Measurements from ENCODE around the gene SPP2.

The SPP2 gene

GRCh38 chr2:234081970-234082822, 31.7 kb downstream of the SPP2 start:
- Histone ChIP-seq H3K36me3 (replicated peaks) (no peaks in the 10 kb centered on the region), H3K27me3 (replicated peaks) (peaks cover 2% of the 10 kb centered on the region), H3K27ac (no peak overlapping the region), H3K4me3 (ENCODE audit: low read depth, low read length) (no peak overlapping the region)
- in situ Hi-C loops (cut with HindIII; ENCODE audit: low pct_ligation_motif_present, low sequenced_read_pairs) = no loop called here
- TF ChIP-seq, protein P1, sequence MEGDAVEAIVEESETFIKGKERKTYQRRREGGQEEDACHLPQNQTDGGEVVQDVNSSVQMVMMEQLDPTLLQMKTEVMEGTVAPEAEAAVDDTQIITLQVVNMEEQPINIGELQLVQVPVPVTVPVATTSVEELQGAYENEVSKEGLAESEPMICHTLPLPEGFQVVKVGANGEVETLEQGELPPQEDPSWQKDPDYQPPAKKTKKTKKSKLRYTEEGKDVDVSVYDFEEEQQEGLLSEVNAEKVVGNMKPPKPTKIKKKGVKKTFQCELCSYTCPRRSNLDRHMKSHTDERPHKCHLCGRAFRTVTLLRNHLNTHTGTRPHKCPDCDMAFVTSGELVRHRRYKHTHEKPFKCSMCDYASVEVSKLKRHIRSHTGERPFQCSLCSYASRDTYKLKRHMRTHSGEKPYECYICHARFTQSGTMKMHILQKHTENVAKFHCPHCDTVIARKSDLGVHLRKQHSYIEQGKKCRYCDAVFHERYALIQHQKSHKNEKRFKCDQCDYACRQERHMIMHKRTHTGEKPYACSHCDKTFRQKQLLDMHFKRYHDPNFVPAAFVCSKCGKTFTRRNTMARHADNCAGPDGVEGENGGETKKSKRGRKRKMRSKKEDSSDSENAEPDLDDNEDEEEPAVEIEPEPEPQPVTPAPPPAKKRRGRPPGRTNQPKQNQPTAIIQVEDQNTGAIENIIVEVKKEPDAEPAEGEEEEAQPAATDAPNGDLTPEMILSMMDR (IDR thresholded peaks at IDR 0.05; ENCODE audit: low read depth, low read length, missing control alignments) = no peak
- no peak for DNase-seq

GRCh38 chr2:234083572-234084348, 33.3 kb downstream of the SPP2 start:
- H3K27ac ChIP-seq = no peak overlapping the region
- TF ChIP-seq, protein P1 (IDR thresholded peaks at IDR 0.05; ENCODE audit: low read depth, low read length, missing control alignments) = no peak
- in situ Hi-C loops (cut with HindIII; ENCODE audit: low pct_ligation_motif_present, low sequenced_read_pairs) = no loop called here
- H3K36me3 ChIP-seq (replicated peaks) = no peaks in the 10 kb centered on the region
- peaks cover 2% of the 10 kb centered on the region for H3K27me3 ChIP-seq (replicated peaks)
- no peak for DNase-seq
- no peak overlapping the region for H3K4me3 ChIP-seq (ENCODE audit: low read depth, low read length)

DNA sequence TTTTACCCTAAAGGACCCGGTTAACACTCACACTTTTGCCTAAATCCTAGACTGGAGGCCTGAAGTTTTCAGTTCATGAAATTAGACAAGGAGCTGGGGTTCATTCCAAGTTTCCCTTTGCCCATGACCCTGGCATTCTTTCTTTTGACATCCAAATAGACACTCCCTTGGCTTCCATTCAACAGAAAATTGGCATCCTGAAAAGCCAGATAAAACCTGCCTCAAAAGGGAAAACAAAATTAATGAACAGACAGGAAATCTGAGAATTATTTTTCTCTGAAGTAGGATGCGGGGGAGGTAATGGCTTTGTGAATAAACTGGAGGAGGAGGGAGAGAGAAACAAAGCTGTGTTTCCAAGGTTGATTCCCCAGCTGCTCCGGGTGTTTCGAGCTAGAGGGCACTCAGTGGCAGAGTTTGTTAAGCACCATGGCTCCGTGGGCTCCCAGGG, 41.0 kb downstream of the SPP2 start:
- no peak overlapping the region for H3K27ac ChIP-seq
- in situ Hi-C loops (cut with HindIII; ENCODE audit: low pct_ligation_motif_present, low sequenced_read_pairs) = no loop called here
- H3K27me3 ChIP-seq (replicated peaks) = no peaks in the 10 kb centered on the region
- H3K36me3 ChIP-seq (replicated peaks) = no peaks in the 10 kb centered on the region
- H3K4me3 ChIP-seq (ENCODE audit: low read depth, low read length) = no peak overlapping the region
- TF ChIP-seq, protein P1 (IDR thresholded peaks at IDR 0.05; ENCODE audit: low read depth, low read length, missing control alignments) = no peak
- DNase-seq = no peak

GRCh38 chr2:234091883-234092282, 41.4 kb downstream of the SPP2 start:
- in situ Hi-C loops (cut with HindIII; ENCODE audit: low pct_ligation_motif_present, low sequenced_read_pairs) = no loop called here
- TF ChIP-seq, protein P1 (IDR thresholded peaks at IDR 0.05; ENCODE audit: low read depth, low read length, missing control alignments) = no peak
- no peak overlapping the region for H3K27ac ChIP-seq
- no peaks in the 10 kb centered on the region for H3K27me3 ChIP-seq (replicated peaks)
- no peak overlapping the region for H3K4me3 ChIP-seq (ENCODE audit: low read depth, low read length)
- H3K36me3 ChIP-seq (replicated peaks) = no peaks in the 10 kb centered on the region
- DNase-seq = no peak

- DNase-seq = no peak
- TF ChIP-seq, protein P1 (IDR thresholded peaks at IDR 0.05; ENCODE audit: low read depth, low read length, missing control alignments) = no peak
- Histone ChIP-seq H3K27ac (no peak overlapping the region), H3K4me3 (ENCODE audit: low read depth, low read length) (no peak overlapping the region), H3K27me3 (replicated peaks) (no peaks in the 10 kb centered on the region), H3K36me3 (replicated peaks) (no peaks in the 10 kb centered on the region)
- in situ Hi-C loops (cut with HindIII; ENCODE audit: low pct_ligation_motif_present, low sequenced_read_pairs) = no loop called here
Measured at GRCh38 chr2:234092344-234092743, 41.8 kb downstream of the SPP2 start.
